Mononuclear cell (primary cell): ENCODE results near the gene CTNND1. TPM values are rescaled to one million over a fixed set of nuclear protein-coding genes. Genes with fewer than 3 reads are reported as not detected.
"Not testable (repeated sequence)": the region's sequence is repeated elsewhere in the genome, so short reads cannot be mapped to it uniquely, and the experiment has no call there.

Source experiments
- H3K27me3 ChIP-seq: 2 replicates; pipeline ENCODE4 v1.6.0; 2011; ENCODE audit warnings: low read length, control low read depth; ENCODE audit not compliant: insufficient read depth
- H3K4me1 ChIP-seq: 2 replicates; pipeline ENCODE4 v1.5.1; 2011; ENCODE audit warnings: mild to moderate bottlenecking, low read length, control low read depth; ENCODE audit not compliant: insufficient read depth
- H3K4me3 ChIP-seq: 2 replicates; pipeline ENCODE4 v1.5.1; 2011; ENCODE audit warnings: mild to moderate bottlenecking, low read length, moderate library complexity
- H3K9me3 ChIP-seq: 2 replicates; pipeline ENCODE4 v1.5.1; 2011; ENCODE audit warnings: low read depth, mild to moderate bottlenecking, control low read depth, low read length
- total RNA-seq: library from RNA; depleted of rRNA; stranded (reverse); fragments of >200 nt; gene quantifications from one replicate; pipeline ENCODE4 v1.2.3, GENCODE V29; 2012

The CTNND1 gene
- total RNA-seq, 1 donor: 19.6 TPM

DNA sequence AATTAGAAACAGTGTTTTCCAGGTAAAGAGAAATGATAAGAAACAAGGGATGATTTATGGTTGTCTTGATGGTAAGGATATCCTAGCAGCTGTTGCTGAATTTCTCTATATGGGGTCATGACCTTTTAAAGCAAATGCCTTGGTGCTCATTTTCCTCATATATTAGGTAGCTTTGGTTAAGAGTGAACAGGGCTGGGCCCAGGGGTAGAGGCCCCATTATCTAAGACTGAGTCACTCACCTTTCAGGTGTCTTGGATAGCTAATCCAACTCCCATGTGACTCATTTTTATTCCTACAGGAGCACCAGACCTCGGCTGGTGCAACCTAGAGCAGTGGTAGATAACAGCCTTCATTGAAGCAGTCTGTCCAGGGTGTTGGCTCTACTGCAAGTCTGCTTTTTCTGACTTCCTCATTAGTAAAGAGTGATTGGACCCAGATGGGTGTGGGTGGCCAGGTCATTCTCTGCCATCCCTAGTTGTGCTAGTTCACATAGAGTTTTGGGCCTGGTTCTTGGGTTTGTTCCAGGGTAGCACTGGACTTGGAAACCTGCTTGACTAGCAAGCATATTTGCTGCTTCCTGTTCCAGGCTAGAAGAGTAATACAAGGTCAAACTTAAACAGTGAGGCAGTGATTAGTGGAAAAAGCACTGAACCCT is 37.4 kb downstream of the CTNND1 start:
- no peaks in the 10 kb centered on the region for H3K9me3 ChIP-seq
- no peaks in the 10 kb centered on the region for H3K27me3 ChIP-seq
- peaks cover 31% of the 10 kb centered on the region for H3K4me1 ChIP-seq
- H3K4me3 ChIP-seq: no peak overlapping the region

DNA sequence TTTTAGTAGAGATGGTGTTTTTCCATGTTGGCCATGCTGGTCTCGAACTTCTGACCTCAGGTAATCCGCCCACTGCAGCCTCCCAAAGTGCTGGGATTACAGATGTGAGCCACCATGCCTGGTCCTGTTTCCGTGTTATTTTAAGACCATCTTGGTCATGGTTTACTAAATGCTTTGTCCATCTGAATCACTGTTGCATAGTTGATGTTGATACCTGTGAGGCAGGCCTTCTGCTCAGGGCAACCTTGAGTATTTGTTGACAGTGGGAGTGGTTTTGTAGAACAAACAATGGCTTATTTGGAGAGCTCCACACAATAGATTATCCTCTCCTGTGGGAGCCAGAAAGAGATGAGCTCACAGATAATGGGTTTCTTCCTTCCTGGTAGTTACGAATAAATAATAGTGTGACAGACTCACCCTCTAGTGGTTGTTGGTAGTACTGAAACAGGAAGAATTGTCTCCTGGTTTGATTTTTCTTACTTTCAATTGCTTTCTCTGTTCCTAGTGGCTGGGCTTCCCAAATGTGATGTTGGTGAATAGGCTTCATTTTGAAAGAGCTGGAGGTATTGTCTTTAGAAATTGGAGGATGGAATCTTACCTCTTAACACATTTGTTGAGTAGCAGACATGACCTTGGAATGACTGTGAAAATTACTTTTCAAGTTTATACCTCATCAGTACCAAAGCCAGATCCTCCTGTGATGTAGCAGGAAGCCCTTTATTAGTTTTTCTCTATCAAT is 39.0 kb downstream of the CTNND1 start:
- H3K9me3 ChIP-seq: no peaks in the 10 kb centered on the region
- H3K4me3 ChIP-seq: no peak overlapping the region
- H3K4me1 ChIP-seq: peaks cover 27% of the 10 kb centered on the region
- no peaks in the 10 kb centered on the region for H3K27me3 ChIP-seq

DNA sequence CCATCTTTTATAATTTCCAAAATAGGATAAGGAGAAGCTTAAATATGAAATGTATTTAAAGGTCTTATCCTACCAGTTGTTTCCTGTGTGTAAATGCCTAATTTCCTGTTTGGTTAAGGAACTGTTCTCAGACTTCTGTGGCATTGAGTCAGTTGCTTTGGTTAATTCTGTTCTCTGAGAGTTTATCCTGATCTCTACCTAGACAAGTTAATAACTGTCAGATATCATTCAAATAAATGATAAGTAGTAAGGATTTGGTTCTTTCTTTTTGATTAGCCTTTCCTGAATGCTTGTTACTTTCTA is 39.5 kb downstream of the CTNND1 start:
- Histone ChIP-seq H3K27me3 (no peaks in the 10 kb centered on the region), H3K9me3 (no peaks in the 10 kb centered on the region), H3K4me1 (peaks cover 27% of the 10 kb centered on the region), H3K4me3 (no peak overlapping the region)

DNA sequence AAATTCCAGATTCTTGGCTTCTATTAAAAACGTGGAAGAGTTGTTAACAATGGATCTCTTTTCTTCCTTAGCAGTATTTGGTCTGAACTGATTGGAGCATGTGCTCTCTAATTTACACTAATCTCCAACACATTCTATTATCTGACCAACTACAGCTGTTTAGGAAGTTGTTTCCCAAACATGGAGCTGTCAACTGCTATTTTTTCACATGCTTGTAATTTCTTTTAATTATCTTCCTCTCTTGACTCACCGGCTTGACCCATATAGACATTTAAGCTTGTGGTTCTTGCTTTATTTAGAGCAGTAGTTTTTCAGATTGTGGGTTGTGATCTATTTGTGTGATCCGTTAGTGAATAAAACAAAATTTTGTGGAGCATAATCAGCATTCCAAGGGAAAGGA is 40.8 kb downstream of the CTNND1 start:
- H3K9me3 ChIP-seq: no peaks in the 10 kb centered on the region
- peaks cover 27% of the 10 kb centered on the region for H3K4me1 ChIP-seq
- no peaks in the 10 kb centered on the region for H3K27me3 ChIP-seq
- H3K4me3 ChIP-seq: no peak overlapping the region

DNA sequence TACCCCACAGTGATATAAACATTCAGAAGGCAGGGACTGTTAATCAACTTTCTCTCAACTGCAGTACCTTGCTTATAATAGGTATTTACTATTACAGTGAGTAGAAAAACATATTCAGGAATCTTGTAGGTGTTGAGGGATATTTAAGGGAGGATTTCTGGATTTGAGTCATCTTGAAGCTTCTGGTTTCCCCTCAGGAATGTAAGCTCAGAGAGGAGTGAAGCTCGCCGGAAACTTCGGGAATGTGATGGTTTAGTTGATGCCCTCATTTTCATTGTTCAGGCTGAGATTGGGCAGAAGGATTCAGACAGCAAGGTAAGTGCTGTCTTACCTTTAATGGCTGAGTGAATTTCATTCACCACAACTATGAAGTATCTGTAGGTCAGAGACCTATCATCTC is 42.9 kb downstream of the CTNND1 start:
- Histone ChIP-seq H3K27me3 (no peaks in the 10 kb centered on the region), H3K4me1 (peaks cover 14% of the 10 kb centered on the region), H3K9me3 (no peaks in the 10 kb centered on the region), H3K4me3 (no peak overlapping the region)

DNA sequence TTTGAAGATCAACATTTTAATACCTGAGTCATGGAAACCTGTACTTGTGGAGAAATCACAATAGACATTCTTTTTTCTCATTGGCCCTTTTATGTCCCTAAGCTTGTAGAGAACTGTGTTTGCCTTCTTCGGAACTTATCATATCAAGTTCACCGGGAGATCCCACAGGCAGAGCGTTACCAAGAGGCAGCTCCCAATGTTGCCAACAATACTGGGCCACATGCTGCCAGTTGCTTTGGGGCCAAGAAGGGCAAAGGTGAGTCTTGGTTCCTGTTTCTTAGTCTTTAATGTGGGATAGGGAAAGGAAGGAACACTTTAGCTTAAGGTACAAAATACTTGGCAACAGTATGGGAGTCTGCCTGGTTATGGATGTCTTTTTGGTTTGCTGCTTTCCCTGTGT is 44.2 kb downstream of the CTNND1 start:
- no peaks in the 10 kb centered on the region for H3K27me3 ChIP-seq
- H3K4me1 ChIP-seq: peaks cover 5% of the 10 kb centered on the region
- no peak overlapping the region for H3K4me3 ChIP-seq
- H3K9me3 ChIP-seq: no peaks in the 10 kb centered on the region

DNA sequence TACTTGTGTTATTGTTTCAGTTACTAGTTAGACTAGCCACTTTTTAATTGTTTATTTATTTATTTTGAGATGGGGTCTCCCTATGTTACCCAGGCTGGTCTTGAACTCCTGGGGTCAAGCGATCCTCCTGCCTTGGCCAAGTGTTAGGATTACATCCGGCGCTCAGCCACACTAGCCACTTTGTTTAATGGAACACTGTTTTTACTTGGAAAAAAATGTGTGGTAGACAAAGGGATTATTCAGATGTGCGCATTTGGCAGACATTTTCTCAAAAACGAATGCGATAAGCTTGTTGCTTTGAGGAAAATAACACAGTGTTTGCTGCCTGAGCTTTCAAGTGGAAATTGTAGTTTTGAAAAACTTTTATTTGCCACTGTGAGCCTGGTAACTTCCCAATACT is 51.0 kb downstream of the CTNND1 start:
- H3K27me3 ChIP-seq: no peaks in the 10 kb centered on the region
- no peaks in the 10 kb centered on the region for H3K9me3 ChIP-seq
- no peaks in the 10 kb centered on the region for H3K4me1 ChIP-seq
- H3K4me3 ChIP-seq: no peak overlapping the region

DNA sequence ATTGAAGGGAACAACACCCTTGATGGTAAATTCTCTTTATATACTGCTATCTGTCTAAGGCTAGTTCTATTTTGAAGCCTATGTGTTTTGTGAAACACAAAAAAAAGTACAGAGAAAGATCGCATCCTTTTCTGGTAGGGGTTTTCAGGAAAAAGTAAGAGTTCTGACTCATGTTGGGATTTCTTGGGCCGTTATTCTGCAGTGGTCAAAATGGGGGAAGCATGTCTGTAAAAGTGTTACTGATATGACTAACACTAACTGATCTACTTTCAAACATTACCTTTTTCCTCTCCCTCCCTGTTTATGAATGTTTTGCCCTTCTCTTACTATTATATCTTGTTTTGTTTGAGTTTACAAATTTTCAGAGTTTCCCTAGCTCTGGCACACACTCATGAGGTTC is 53.9 kb downstream of the CTNND1 start:
- no peak overlapping the region for H3K4me3 ChIP-seq
- no peaks in the 10 kb centered on the region for H3K27me3 ChIP-seq
- no peaks in the 10 kb centered on the region for H3K4me1 ChIP-seq
- no peaks in the 10 kb centered on the region for H3K9me3 ChIP-seq

DNA sequence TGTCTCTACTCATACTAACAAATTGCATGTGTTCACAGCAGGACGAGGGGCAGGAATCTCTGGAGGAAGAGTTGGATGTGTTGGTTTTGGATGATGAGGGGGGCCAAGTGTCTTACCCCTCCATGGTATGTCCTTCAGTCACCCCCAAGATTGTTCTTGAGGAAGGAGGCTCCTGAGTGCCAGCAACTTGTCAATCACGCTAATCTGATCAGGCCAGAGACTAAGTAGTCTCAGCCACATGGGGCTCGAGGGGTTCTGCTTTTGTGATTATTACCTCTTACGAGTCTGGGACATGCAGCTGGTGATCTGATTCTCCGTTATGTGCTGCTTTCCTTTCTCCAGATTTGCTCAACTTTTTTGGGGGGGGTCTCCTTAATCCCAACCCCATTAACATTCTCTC is 54.3 kb downstream of the CTNND1 start:
- Histone ChIP-seq H3K4me3 (no peak overlapping the region), H3K27me3 (no peaks in the 10 kb centered on the region), H3K4me1 (no peaks in the 10 kb centered on the region), H3K9me3 (no peaks in the 10 kb centered on the region)

DNA sequence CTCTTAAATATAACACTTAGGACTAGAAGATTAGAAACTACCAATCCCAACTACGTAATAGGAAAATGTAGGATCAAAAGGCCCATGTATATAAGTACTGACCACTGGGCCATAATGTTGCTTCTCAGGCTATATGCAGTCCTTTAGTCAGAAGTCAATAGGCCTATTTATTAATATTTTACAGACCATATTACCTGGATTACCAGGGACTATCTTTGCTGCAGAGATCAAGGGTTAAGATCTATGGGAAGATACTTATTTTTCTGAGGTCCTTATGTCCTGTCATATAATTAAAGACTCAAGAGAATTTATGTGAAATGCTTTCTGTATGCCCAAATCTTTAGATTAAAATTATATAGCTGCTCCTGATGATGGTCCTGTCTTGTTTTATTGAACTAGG is 57.2 kb downstream of the CTNND1 start:
- H3K9me3 ChIP-seq: no peaks in the 10 kb centered on the region
- H3K4me3 ChIP-seq: no peak overlapping the region
- no peaks in the 10 kb centered on the region for H3K27me3 ChIP-seq
- H3K4me1 ChIP-seq: no peaks in the 10 kb centered on the region

DNA sequence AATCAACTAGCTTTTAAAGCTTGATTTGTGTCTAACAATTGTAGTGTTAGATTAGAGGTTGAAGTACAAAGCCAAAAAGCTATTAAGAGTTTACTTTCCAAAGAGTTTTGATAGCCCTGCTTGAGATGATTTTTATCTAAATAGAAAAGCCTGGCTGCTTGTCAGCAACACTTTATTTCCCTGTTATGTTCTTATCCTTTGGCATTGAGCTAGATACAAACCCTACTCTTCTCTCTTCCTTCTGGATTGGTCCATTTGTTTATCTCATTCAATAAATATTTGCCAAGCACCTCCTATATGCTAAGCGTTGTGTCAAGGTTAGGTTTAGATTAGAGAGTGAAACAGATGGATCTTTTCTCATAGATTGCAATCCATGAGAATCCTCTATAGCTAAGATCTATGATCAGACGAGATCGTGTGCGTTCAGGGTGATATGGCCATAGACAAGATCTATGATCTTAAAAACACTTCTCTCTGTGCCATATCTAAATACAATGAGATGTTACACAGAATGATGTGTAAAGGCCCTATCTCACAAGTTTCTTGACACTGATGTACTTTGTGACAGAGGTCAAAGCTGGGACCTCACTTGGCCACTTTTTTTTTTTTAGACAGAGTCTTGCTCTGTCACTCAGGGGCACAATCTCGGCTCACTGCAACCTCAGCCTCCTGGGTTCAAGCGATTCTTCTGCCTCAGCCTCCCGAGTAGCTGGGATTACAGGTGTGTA is 57.8 kb downstream of the CTNND1 start:
- no peaks in the 10 kb centered on the region for H3K27me3 ChIP-seq
- H3K4me1 ChIP-seq: no peaks in the 10 kb centered on the region
- no peak overlapping the region for H3K4me3 ChIP-seq
- H3K9me3 ChIP-seq: no peaks in the 10 kb centered on the region

DNA sequence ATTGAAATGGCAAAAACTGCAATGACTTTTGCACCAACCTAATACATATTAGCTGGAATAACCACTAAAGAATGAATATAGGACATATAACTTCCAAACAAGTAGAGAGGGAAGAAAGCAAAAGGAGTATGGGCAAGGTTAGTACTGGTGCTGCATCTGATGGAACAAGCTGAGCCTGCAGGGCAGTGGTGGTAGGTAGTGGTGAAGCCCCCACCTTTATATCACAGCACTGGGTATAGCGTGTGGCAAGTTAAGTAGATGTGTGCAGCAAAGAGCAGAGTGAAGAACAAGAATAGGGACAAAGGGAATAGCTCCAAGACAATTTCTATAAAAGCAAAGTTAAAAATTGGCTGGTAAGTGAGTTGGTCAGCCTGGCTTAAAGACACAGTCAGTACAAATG is 62.3 kb downstream of the CTNND1 start:
- H3K9me3 ChIP-seq: no peaks in the 10 kb centered on the region
- H3K27me3 ChIP-seq: no peaks in the 10 kb centered on the region
- H3K4me3 ChIP-seq: no peak overlapping the region
- H3K4me1 ChIP-seq: no peaks in the 10 kb centered on the region

DNA sequence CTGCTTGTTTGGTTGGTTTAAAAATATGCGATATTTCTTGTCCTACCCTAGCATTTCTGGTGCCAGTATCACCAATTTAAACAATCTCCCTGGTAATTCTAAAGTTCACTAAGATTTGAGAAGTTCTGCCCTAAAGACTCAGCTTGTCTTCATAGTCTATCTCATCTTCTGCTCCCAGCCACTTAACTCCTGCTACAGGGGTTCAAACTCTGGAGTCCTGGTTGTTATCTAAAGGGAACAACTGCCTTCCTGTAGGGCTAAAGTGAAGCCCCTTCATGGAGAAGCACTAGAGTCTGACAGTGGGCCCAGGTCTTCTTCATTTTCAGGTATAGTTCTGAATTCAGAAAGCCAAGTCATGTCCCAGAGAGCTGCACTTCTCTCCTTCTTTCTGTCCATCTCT is 73.2 kb downstream of the CTNND1 start:
- H3K27me3 ChIP-seq: peaks cover 15% of the 10 kb centered on the region
- H3K9me3 ChIP-seq: no peaks in the 10 kb centered on the region
- no peak overlapping the region for H3K4me3 ChIP-seq
- H3K4me1 ChIP-seq: no peaks in the 10 kb centered on the region

DNA sequence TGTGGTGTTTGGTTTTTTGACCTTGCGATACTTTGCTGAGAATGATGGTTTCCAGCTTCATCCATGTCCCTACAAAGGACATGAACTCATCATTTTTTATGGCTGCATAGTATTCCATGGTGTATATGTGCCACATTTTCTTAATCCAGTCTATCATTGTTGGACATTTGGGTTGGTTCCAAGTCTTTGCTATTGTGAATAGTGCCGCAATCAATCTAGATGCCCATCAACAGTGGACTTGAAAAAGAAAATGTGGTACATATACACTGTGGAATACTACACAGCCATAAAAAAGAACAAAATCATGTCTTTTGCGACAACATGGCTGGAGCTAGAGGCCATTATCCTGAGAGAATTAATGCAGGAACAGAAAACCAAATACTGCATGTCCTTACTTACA is 77.0 kb downstream of the CTNND1 start:
- H3K4me3 ChIP-seq, H3K4me1 ChIP-seq, H3K9me3 ChIP-seq: not testable (repeated sequence)
- H3K27me3 ChIP-seq: peaks cover 11% of the 10 kb centered on the region

DNA sequence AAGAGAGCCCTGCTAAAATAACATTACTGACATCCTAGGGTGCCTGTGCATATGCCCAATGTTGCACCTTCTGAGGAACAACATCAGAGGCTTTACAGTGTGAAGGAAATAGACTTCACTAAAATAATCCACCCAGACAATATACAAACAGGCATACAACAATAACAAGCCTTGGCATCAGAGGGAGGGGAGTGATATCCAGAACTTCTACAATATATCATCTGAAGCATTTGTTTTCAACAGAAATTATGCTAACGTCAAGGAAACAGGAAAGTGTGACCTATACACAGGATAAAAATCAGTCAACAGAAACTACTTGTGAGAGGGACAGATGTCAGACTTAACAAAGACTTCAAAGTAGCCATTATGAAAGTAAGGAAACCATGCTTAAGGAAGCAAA is 81.3 kb downstream of the CTNND1 start:
- H3K4me1 ChIP-seq: no peaks in the 10 kb centered on the region
- H3K9me3 ChIP-seq: no peaks in the 10 kb centered on the region

DNA sequence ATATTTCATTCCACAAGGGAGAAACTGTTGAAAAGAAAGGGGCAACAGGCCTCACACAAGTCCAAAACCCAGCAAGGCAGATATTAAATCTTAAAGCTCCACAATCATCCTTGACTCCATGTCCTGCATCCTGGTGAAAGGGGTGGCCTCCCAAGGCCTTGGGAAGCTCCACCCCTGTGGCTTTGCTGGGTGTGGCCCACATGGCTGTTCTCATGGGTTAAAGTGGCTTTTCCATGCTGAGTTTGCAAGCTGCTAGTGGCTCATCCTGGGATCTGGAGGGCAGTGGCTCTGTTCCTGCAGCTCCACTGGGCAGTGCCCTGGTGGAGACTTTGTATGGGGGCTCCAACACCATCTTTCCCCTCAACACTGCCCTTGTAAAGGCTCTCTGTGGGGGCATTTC is 106.4 kb downstream of the CTNND1 start:
- Histone ChIP-seq H3K27me3 (no peaks in the 10 kb centered on the region), H3K9me3 (no peaks in the 10 kb centered on the region), H3K4me3 (no peak overlapping the region)

More for the DNA sequence above, 81.3 kb downstream of the CTNND1 start:
- Histone ChIP-seq H3K27me3 (peaks cover 6% of the 10 kb centered on the region), H3K4me3 (no peak overlapping the region)

More for the DNA sequence above, 106.4 kb downstream of the CTNND1 start:
- no peaks in the 10 kb centered on the region for H3K4me1 ChIP-seq
